ENCODE data around the gene KIAA1671.

Gene KIAA1671

DNA sequence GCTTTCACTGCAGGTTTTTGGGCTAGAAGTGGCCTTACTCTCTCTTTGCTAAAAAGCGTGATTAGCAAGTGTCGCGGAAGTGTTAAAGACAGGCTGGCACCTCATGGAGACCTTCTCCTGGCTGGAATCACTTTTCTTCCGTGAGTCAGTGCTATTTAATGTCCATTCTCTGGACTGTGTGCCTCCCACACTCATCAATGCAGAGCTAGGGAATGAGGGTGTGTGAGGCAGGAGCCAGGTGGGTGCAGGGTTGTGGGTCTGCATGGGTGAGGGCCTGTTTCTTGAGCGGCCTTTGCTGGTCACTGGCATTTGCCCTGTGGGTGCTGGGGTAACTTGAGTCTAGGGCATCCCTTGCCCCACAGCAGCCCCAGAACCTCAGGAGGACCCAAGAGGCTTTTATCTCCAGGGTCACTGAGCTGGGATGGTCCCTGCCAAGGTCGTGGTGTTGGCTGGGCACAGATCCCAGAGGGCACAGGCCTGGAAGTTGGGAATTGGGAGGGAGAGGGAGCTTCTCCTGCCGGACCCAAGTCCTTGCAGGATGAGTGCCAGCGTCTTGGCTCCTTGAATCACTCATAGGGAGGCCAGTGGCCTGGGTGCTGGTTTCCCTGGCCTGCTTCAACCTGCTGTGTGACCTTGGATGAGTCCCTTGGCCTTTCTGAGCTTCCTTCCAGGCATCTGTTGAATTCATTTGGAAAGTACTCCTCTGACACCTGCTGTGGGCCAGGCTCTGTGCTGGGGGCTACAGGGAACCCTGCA, 30.0 kb downstream of the KIAA1671 start:
- DNase-seq = no peak

DNA sequence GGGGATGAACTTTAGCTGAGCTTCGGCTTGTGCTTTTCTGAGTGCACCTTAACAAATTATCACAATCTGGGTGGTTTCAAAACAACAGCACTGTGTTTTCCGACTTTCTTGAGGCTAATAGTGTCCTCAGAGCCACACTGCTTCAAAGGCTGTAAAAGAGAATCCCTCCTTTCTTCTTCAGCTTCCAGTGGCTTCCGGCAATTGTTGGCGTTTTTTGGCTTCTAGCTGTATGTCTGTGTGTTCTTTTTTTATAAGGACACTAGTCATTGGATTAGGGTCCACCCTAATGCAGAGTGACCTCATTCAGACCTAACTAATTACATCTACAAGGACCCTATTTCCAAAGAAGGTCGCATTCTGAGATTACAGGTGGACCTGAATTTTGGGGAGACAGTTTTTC, 30.6 kb downstream of the KIAA1671 start:
- DNase-seq = no peak

- DNase-seq = no peak
These were observed 31.6 kb downstream of the KIAA1671 start for GRCh38 chr22:24984122-24984521.

- no peak for DNase-seq
These were observed 33.3 kb downstream of the KIAA1671 start for GRCh38 chr22:24985826-24986214.

DNA sequence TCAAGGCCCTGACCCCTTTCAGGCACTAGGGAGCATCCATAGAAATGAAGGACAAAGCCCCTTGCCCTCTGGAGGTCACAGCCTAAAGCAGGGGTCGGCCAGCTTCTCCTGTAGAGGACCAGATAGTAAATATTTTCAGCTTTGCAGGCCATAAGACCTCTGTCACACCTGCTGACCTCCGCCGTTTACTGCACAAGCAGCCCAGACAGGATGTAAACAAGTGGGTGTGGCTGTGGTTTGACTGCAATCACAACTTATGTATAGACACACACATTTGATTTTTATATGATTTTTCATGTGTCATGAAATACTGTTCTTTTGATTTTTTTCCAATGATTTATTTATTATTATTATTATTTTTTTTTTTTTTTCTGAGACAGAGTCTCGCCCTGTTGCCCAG, 34.3 kb downstream of the KIAA1671 start:
- no peak for DNase-seq

- no peak for DNase-seq
These were observed 36.6 kb downstream of the KIAA1671 start for GRCh38 chr22:24989135-24989534.

DNA sequence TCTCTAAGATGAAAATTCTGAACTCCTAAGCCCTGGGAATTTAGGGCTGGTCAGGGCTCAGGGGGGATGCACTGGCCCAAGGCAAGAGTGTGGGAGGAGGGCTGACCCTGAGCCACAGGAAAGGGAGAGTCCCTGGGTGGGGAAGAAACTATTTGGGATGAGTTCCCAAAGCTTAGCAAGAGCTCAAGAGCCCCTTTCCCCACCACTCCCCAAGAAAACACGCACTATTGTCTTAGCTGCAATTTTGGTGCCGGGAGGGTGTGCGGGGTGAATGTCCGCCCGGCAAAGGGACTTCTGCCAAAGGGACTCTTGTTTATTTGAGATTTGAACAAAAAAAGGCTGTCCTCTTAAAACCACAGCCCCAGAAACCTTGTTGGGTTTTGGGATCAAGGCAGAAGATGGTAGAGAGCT, 37.0 kb downstream of the KIAA1671 start:
- no peak for DNase-seq

DNA sequence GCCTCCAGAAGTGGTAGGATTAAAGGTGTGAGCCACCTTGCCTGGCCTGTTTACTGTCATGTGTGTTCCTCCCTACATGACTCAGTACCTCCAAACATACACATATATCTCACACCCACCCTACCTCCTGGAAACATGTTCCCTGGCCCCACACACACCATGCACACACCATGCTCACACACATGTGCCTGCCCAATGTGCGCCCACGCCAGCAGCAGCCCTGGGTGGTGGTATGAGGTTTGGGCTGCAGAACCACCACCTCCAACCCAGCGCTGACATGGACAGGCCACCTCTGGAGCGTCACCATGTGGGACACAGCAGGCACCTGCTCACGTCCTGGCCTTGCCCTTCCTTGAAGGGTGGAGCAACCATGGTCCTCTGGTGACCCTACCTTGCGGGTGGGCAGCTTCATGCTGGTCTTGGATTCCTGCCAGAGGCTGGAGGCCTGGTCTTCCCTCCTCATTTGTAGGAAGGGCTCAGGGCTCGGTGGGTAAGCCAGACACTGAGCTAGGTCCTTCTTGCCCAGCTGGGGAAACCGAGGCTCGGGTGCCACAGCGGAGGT, 37.9 kb downstream of the KIAA1671 start:
- no peak for DNase-seq

- DNase-seq = no peak
These were observed 40.4 kb downstream of the KIAA1671 start for GRCh38 chr22:24992946-24993345.

DNA sequence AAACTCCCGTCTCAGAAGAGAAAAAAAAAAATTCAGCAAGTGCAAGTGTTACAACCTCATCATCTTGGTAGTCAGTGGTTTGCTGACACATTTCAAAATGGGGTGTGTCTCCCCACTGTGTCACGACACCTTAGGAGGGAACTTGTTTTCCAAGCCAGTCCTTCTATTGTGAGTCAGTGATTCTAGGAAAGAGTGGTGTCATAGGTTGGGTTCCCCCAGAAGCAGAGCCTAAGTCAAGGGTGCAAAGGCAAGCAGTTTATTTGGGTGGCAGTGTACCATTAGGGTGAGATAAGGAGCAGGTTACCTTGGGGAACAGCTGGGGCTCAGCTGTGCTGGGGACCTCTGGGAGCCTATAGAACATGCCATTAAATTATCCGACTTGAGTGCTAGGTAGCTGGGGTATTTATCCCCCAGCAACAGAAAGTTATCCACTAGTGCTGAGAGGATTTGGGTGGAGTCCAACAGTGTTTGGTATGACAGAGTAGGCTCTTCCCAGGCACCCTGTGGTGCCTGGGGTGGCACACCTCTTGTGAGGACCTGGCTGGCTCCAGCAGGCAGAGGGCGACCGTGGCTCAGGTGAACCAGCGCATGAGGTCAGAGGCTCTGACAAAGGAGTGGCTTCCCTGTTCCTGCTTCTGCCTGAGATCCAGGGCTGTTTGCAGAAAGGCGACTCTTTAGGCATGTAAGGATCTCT, 41.7 kb downstream of the KIAA1671 start:
- no peak for DNase-seq

DNA sequence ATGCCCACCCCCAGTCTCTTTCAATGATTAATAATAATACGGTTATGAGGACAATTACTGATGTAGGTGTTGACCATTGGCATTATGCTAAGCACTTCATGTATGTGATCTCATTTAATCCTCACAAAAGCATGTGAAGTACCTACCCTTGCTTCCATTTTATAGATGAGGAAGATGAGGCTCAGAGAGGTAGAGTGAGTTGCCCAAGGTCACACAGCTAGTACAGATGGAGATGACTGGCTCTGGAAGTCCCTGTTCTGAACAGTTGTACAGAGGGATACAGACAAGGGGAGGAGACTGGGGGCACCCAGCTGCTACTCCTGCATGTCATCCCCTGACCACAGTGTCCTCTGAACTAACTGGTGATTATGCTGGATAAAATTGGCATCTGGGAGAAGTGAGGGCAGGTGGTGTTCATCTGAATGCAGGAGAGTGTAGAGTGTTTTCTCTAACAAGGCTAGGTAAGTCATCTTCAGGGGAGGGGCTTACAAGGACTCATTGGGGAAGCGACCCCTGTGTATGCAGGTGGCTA, 43.2 kb downstream of the KIAA1671 start:
- DNase-seq = no peak

GRCh38 chr22:24996420-24996952, 44.0 kb downstream of the KIAA1671 start:
- peak; percentile 27 for DNase-seq

GRCh38 chr22:24997023-24997422, 44.5 kb downstream of the KIAA1671 start:
- no peak for DNase-seq

GRCh38 chr22:25000686-25001085, 48.2 kb downstream of the KIAA1671 start:
- no peak for DNase-seq

GRCh38 chr22:25002241-25002985, 49.9 kb downstream of the KIAA1671 start:
- no peak for DNase-seq

- DNase-seq = no peak
These were observed 53.8 kb downstream of the KIAA1671 start for GRCh38 chr22:25006354-25006753.

DNA sequence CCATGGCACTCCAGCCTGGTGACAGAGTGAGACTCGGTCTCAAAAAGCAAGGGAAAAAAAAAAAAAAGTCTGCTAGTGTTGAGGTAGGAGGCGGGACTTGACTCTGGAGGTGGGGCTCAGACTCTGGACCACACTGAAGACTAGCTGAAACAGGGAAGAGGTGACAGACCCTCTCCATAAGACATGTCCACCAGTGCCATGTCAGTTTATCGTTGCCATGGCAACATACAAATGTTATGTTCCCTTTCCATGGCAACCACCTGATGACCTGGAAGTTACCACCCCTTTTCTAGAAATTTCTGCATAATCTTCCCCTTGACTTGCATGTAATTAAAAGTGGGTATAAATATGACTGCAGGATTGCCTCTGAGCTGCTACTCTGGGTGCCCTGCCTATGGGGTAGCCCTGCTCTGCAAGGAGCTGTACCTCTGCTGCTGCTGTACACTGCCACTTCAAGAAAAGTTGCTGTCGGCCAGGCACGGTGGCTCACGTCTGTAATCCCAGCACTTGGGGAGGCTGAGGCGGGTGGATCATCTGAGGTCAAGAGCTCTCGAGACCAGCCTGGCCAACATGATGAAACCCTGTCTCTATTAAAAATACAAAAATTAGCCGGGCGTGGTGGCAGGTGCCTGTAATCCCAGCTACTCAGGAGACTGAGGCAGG, 55.1 kb downstream of the KIAA1671 start:
- no peak for DNase-seq

- DNase-seq = no peak
These were observed 56.1 kb downstream of the KIAA1671 start for GRCh38 chr22:25008666-25009065.

DNA sequence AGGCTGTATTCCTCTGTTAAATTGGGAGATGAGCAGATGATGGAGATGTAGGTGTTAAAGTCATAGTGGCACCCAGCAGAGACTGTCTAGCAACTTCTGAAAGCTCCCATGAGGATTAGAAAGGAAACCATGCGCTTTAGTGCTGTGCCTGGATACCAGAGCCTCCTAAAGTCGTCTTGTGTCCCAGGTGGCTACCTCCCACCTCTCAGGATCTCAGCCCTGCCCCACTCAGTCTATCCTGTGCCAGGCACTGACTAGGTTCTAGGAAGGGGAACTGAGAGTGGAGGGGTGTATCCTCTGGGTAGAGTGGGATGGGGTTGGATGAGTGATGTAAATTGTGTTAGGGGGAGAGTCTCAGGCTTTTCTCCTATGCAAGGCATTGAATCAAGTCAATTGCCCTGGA, 60.2 kb downstream of the KIAA1671 start:
- no peak for DNase-seq

DNA sequence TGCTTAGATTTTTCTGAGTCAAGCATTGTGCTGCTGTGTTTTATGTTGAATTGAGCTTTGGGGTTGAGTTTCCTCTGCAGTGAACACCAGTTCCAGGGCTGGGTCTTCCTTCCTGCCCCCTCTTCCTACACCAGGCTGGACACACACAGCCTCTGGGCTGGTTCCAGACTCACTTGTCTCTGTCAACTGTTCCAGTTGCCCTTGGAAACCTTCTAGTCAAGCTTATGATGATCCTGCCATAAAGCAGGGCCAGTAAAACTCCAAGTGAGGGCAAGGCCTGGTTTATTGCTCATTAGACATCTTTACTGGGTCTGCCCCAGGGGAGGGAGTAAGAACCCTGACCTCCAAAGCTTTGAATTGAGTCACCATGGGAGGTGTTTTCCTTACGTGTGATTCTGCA, 61.1 kb downstream of the KIAA1671 start:
- no peak for DNase-seq

DNA sequence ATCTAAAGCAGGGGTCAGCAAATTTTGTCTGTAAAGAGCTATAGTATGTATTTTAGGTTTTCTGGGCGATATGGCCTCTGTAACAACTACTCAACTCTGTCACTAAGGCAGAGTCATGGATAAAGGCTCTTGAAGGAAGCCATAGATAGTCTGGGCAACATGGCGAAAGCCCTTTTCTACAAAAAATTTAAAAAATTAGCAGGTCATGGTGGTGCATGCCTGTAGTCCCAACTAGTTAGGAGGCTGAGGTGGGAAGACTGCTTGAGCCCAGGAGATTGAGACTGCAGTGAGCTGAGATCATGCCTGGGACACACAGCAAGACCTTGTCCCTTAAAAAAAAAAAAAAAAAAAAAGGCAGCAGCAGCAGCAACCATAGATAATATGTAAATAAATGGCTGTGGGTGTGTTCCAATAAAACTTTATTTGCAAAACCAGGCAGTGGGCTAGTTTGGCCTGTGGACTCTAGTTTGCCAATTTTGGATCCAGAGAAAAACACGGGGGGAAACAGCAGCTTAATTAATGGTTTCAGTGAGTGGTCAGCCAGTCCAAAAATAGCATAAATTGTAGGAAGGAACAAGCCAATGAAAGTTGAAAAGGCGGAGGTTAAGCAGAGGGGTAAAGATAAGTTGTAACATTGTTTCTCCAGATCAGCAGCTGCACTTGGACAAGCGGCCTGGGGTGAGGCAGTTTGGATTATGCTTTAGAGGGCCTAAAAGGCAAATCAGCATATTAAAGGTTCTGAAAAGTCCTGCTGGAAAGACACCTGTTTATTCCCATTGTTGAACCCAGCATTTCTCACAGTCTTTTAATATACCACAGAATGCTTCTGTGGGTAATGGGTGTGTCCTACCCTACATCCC, 62.6 kb downstream of the KIAA1671 start:
- no peak for DNase-seq
